Stimulated activated CD8-positive, alpha-beta memory T cell treated with anti-CD3 and anti-CD28 coated beads, Interleukin-4, amount 100 ng/mL, for 4 hours (primary cell): ENCODE measurements around the gene AGAP1.

ENCODE experiments used
- DNase-seq, 2 donors: peaks; one replicate each; pipeline ENCODE4 v3.0.0-alpha.2; 2020; ENCODE audit warnings: low read depth in 2 of 2, low spot score in 1 of 2

The AGAP1 gene

GRCh38 chr2:236109061-236109460 lies 615.2 kb downstream of the AGAP1 start:
- no peak for DNase-seq

- no peak for DNase-seq
Observed at GRCh38 chr2:236109473-236109872, 615.6 kb downstream of the AGAP1 start.

- DNase-seq = no peak
Observed at GRCh38 chr2:236112466-236112865, 618.6 kb downstream of the AGAP1 start.

- no peak for DNase-seq
Observed at GRCh38 chr2:236113425-236113824, 619.6 kb downstream of the AGAP1 start.

GRCh38 chr2:236113948-236114347 lies 620.1 kb downstream of the AGAP1 start:
- DNase-seq = no peak

GRCh38 chr2:236114959-236115358 lies 621.1 kb downstream of the AGAP1 start:
- no peak for DNase-seq

- DNase-seq = no peak
Observed at GRCh38 chr2:236117401-236117800, 623.6 kb downstream of the AGAP1 start.

- DNase-seq = no peak
Observed at GRCh38 chr2:236117861-236118269, 624.0 kb downstream of the AGAP1 start.

- no peak for DNase-seq
Observed at GRCh38 chr2:236119003-236119402, 625.2 kb downstream of the AGAP1 start.

- no peak for DNase-seq
Observed at GRCh38 chr2:236119476-236119875, 625.6 kb downstream of the AGAP1 start.

GRCh38 chr2:236120141-236120601 lies 626.3 kb downstream of the AGAP1 start:
- DNase-seq = no peak

GRCh38 chr2:236120829-236121228 lies 627.0 kb downstream of the AGAP1 start:
- DNase-seq = no peak

- DNase-seq = no peak
Observed at GRCh38 chr2:236121546-236121945, 627.7 kb downstream of the AGAP1 start.

- no peak for DNase-seq
Observed at GRCh38 chr2:236122236-236122635, 628.4 kb downstream of the AGAP1 start.

- no peak for DNase-seq
Observed at GRCh38 chr2:236123716-236124115, 629.9 kb downstream of the AGAP1 start.

GRCh38 chr2:236124182-236124893 lies 630.5 kb downstream of the AGAP1 start:
- DNase-seq = no peak

- DNase-seq = no peak
Observed at GRCh38 chr2:236125541-236125940, 631.7 kb downstream of the AGAP1 start.

- no peak for DNase-seq
Observed at GRCh38 chr2:236127010-236127409, 633.2 kb downstream of the AGAP1 start.

GRCh38 chr2:236128321-236128720 lies 634.5 kb downstream of the AGAP1 start:
- no peak for DNase-seq

- no peak for DNase-seq
Observed at GRCh38 chr2:236129935-236130334, 636.1 kb downstream of the AGAP1 start.

GRCh38 chr2:236130349-236130998 lies 636.6 kb downstream of the AGAP1 start:
- DNase-seq = no peak

GRCh38 chr2:236131073-236131692 lies 637.3 kb downstream of the AGAP1 start:
- DNase-seq = no peak
